ENCODE measurements around the gene POLR3GL. TPM values are rescaled to one million over a fixed set of nuclear protein-coding genes. Genes with fewer than 3 reads are reported as not detected.
"Not testable (repeated sequence)": the region's sequence is repeated elsewhere in the genome, so short reads cannot be mapped to it uniquely, and the experiment has no call there.

Gene POLR3GL, protein sequence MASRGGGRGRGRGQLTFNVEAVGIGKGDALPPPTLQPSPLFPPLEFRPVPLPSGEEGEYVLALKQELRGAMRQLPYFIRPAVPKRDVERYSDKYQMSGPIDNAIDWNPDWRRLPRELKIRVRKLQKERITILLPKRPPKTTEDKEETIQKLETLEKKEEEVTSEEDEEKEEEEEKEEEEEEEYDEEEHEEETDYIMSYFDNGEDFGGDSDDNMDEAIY
- 12.1 and 12.6 TPM in 2 replicates for total RNA-seq

- Mint-ChIP-seq H3K9me3 (no peaks in the 10 kb centered on the region), H3K27ac (peak within 1 kb of the TSS; percentile 93), H3K4me3 (peak within 1 kb of the TSS; percentile 98), H3K36me3 (ENCODE audit: low read depth) (peaks cover 11% of the 10 kb centered on the region), H3K4me1 (peaks cover 34% of the 10 kb centered on the region), H3K27me3 (no peaks in the 10 kb centered on the region)
- intact Hi-C loops (cut with micrococcal nuclease): loop anchor here (1.0 to 5.0 kb wide), 6 partner anchors 14 to 105 kb away; partner anchors contain the start of genes PIAS3, RBM8A and TXNIP
- peak; percentile 98 for DNase-seq
Measured at GRCh38 chr1:145964328-145965118, at the start of gene POLR3GL, which contains the start of gene ANKRD34A. TSS of gene POLR3GL (plus strand) at chr1:145964690. CDS start at chr1:145974866, 10,176 bp downstream. TSS of gene ANKRD34A (minus strand) at chr1:145964575. CDS start at chr1:145961759, 2,816 bp downstream.

- intact Hi-C loops (cut with micrococcal nuclease): no loop called here
- no peak for DNase-seq
- no peak overlapping the region for H3K27ac Mint-ChIP-seq
- peaks cover 33% of the 10 kb centered on the region for H3K36me3 Mint-ChIP-seq (ENCODE audit: low read depth)
- H3K4me1 Mint-ChIP-seq: peaks cover 38% of the 10 kb centered on the region
- no peaks in the 10 kb centered on the region for H3K27me3 Mint-ChIP-seq
- H3K9me3 Mint-ChIP-seq: no peaks in the 10 kb centered on the region
- H3K4me3 Mint-ChIP-seq: peak overlapping the region; percentile 94
Measured at GRCh38 chr1:145916745-145917144, 47.7 kb upstream of the POLR3GL start.

DNA sequence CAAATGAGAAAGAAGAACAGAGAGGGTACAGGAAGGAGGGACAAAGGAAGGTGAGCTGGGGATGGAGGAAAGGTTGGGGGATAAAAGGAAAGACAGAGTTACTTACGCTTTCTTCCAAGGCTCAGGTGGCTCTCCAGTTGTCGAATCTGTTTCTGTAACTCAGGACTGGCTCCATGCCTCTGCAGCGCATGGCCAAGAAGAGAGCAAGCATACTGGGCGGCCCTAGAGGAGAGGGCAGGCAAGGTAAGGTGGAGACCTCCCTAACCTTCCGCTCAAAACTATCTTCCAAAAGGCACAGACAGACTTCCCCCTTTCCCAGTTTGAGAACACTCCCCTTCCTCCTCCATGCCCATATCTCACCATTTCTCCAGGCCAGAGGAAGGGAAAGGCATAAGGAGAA is 46.9 kb upstream of the POLR3GL start:
- peak overlapping the region; percentile 94 for H3K27ac Mint-ChIP-seq
- H3K4me3 Mint-ChIP-seq: peak overlapping the region; percentile 94
- peaks cover 38% of the 10 kb centered on the region for H3K4me1 Mint-ChIP-seq
- no peak for DNase-seq
- H3K36me3 Mint-ChIP-seq (ENCODE audit: low read depth): peaks cover 29% of the 10 kb centered on the region
- H3K27me3 Mint-ChIP-seq: no peaks in the 10 kb centered on the region
- intact Hi-C loops (cut with micrococcal nuclease): no loop called here
- no peaks in the 10 kb centered on the region for H3K9me3 Mint-ChIP-seq

DNA sequence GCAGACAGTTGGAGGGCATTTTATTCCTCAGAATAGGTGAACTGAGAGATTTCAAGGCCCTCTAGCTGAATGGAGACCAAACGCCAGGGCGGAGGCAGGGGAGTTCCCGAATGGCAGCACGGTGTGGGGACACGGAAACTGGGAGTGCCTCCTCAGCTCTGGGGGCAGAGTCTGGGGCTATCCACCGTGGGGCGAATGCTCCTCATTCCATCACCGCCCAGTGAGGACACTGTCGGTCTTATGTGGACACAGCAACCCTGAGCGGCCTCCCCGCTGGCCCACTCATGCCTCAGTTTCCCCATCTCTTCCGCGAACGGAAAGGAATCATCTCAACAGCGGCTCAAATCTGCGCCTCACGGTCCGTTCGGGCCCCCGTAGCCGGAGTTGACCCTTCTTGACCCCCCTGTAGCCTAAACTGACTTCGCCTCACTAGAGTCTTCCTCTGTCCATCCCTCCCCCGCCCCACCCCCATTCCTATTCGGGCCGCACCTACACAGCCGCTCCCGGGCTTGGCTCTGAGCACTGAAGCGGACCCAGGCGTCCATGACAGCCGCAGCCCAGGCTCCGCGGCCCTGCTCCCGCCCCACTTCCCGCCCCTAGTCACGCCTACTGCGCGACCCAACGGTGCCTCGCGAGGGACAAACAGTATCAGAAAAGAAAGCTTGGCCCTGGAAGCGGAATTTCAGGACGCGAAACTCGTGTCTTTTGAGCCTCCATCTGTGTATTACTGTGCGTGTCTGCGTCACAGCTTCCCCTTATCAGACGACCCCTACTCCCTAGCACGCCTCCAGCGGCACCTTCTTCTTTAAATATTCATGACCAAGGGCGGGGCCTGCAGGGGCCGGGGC is 46.1 kb upstream of the POLR3GL start, which contains the start of gene PEX11B:
Gene PEX11B, minus strand, starts transcription at position 574 of the 848 bp plus-strand sequence. Its CDS starts 29 bp downstream, at position 545.
- Mint-ChIP-seq H3K4me1 (peaks cover 36% of the 10 kb centered on the region), H3K27ac (peak within 1 kb of the TSS; percentile 94), H3K9me3 (no peaks in the 10 kb centered on the region), H3K4me3 (peak within 1 kb of the TSS; percentile 94), H3K27me3 (no peaks in the 10 kb centered on the region), H3K36me3 (ENCODE audit: low read depth) (peaks cover 32% of the 10 kb centered on the region)
- DNase-seq: peak; percentile 97
- intact Hi-C loops (cut with micrococcal nuclease): loop anchor here (2.0 kb wide), 2 partner anchors 34 to 74 kb away; partner anchors contain the start of genes ANKRD35 and NUDT17

GRCh38 chr1:145918992-145919939 is 45.2 kb upstream of the POLR3GL start:
- DNase-seq: peak; percentile 74
- Mint-ChIP-seq H3K36me3 (ENCODE audit: low read depth) (peaks cover 32% of the 10 kb centered on the region), H3K4me1 (peaks cover 34% of the 10 kb centered on the region)

GRCh38 chr1:145920297-145920696 is 44.2 kb upstream of the POLR3GL start:
- intact Hi-C loops (cut with micrococcal nuclease); DNase-seq; H3K27me3 Mint-ChIP-seq; H3K9me3 Mint-ChIP-seq: not testable (repeated sequence)
- peak overlapping the region; percentile 51 for H3K27ac Mint-ChIP-seq
- H3K4me3 Mint-ChIP-seq: peak overlapping the region; percentile 94
- peaks cover 27% of the 10 kb centered on the region for H3K36me3 Mint-ChIP-seq (ENCODE audit: low read depth)
- peaks cover 31% of the 10 kb centered on the region for H3K4me1 Mint-ChIP-seq

More at GRCh38 chr1:145918992-145919939, 45.2 kb upstream of the POLR3GL start:
- Mint-ChIP-seq H3K27me3 (no peaks in the 10 kb centered on the region), H3K27ac (peak overlapping the region; percentile 94), H3K4me3 (peak overlapping the region; percentile 94), H3K9me3 (no peaks in the 10 kb centered on the region)
- intact Hi-C loops (cut with micrococcal nuclease): loop anchor here (1.0 to 2.0 kb wide), 4 partner anchors 8 to 74 kb away; partner anchors contain the start of genes ANKRD35, NUDT17, PIAS3 and RBM8A

DNA sequence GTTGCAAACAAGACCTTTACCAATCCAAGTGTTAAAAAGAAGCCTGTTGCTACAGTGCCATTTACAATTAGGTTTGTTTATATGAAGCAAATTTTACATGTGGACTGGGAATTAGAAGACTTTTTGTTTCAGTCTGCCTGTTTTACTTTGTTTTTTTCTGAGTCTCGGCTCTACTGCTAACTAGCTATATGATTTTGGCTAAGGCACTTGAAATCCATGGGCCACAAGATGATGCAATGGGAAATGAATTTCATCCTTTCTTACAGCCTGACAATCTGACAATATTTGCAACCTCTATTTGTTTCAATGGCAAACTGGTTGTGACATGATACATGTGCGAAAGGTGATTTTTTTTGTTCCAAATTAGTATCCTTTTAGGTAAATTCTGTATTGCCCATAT is 42.2 kb upstream of the POLR3GL start:
- intact Hi-C loops (cut with micrococcal nuclease): no loop called here
- Mint-ChIP-seq H3K36me3 (ENCODE audit: low read depth) (peaks cover 20% of the 10 kb centered on the region), H3K4me1 (peaks cover 35% of the 10 kb centered on the region), H3K4me3 (no peak overlapping the region), H3K27ac (no peak overlapping the region), H3K9me3 (no peaks in the 10 kb centered on the region), H3K27me3 (no peaks in the 10 kb centered on the region)
- no peak for DNase-seq

DNA sequence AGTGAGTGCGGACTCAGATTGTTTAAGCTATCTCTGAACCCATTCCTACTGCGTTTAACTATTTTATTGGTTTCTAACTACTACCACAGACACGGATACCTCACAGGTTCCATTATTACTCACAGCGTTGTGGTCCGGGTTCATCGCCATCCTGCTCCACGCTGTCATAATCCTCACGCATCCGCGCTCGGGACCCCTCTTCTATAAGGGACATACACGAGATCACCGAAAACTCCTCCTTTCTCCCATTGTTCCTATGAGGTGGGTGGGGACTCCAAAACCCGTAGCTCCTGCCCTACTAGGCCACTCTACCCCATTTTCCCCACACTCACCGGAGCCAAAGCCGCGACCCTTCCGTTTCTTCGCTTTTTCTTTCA is 37.8 kb upstream of the POLR3GL start:
- H3K27me3 Mint-ChIP-seq: no peaks in the 10 kb centered on the region
- DNase-seq: no peak

GRCh38 chr1:145927063-145927886 is 37.2 kb upstream of the POLR3GL start, which contains the start of gene RBM8A:
TSS of gene RBM8A (minus strand) at chr1:145927484. CDS start at chr1:145927426, 58 bp downstream.
- Mint-ChIP-seq H3K9me3 (no peaks in the 10 kb centered on the region), H3K4me1 (peaks cover 15% of the 10 kb centered on the region), H3K4me3 (no peak within 1 kb of the TSS), H3K27me3 (no peaks in the 10 kb centered on the region), H3K27ac (peak within 1 kb of the TSS; percentile 86), H3K36me3 (ENCODE audit: low read depth) (peaks cover 15% of the 10 kb centered on the region)
- DNase-seq: peak; percentile 98
- intact Hi-C loops (cut with micrococcal nuclease): loop anchor here (1.0 to 5.0 kb wide), 6 partner anchors 8 to 69 kb away; partner anchors contain the start of genes ANKRD34A, PIAS3, POLR3GL and TXNIP

More for the DNA sequence above, 37.8 kb upstream of the POLR3GL start:
- H3K9me3 Mint-ChIP-seq: no peaks in the 10 kb centered on the region
- intact Hi-C loops (cut with micrococcal nuclease): loop anchor here (1.0 to 5.0 kb wide), 6 partner anchors 7 to 70 kb away; partner anchors contain the start of genes ANKRD34A, PIAS3, POLR3GL and TXNIP
- peaks cover 15% of the 10 kb centered on the region for H3K36me3 Mint-ChIP-seq (ENCODE audit: low read depth)
- peaks cover 12% of the 10 kb centered on the region for H3K4me1 Mint-ChIP-seq
- H3K27ac Mint-ChIP-seq: no peak overlapping the region
- no peak overlapping the region for H3K4me3 Mint-ChIP-seq

DNA sequence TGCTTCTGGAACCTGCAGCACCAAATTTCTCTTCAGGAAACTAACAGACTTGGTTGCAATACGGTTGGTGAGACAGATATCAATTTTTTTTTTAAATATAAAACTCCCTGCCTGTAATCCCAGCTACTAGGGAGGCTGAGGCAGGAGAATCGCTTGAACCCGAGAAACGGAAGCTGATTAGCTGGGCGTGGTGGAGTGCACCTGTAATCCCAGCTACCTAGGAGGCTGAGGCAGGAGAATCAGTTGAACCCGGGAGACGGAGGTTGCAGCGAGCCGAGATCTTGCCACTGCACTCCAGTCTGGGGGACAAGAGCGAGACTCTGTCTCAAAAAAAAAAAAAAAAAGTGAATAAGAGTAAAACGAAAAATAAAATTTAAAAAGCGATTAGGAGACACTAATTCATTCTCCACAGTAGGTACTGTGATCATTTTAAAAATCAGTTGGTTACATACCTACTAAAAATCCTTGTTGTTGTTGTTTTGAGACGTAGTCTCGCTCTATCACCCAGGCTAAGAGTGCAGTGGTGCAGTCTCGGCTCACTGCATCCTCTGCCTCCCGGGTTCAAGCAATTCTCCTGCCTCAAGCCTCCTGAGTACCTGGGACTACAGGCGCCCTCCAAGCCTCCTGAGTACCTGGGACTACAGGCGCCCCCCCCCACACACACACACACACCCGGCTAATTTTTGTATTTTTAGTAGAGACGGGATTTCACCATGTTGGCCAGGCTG is 36.4 kb upstream of the POLR3GL start:
- intact Hi-C loops (cut with micrococcal nuclease): loop anchor here (1.0 to 5.0 kb wide), 6 partner anchors 9 to 69 kb away; partner anchors contain the start of genes ANKRD34A, PIAS3, POLR3GL and TXNIP
- H3K4me3 Mint-ChIP-seq: no peak overlapping the region
- no peaks in the 10 kb centered on the region for H3K27me3 Mint-ChIP-seq
- H3K4me1 Mint-ChIP-seq: peaks cover 23% of the 10 kb centered on the region
- H3K36me3 Mint-ChIP-seq (ENCODE audit: low read depth): peaks cover 9% of the 10 kb centered on the region
- no peaks in the 10 kb centered on the region for H3K9me3 Mint-ChIP-seq
- peak overlapping the region; percentile 86 for H3K27ac Mint-ChIP-seq
- DNase-seq: peak; percentile 67

DNA sequence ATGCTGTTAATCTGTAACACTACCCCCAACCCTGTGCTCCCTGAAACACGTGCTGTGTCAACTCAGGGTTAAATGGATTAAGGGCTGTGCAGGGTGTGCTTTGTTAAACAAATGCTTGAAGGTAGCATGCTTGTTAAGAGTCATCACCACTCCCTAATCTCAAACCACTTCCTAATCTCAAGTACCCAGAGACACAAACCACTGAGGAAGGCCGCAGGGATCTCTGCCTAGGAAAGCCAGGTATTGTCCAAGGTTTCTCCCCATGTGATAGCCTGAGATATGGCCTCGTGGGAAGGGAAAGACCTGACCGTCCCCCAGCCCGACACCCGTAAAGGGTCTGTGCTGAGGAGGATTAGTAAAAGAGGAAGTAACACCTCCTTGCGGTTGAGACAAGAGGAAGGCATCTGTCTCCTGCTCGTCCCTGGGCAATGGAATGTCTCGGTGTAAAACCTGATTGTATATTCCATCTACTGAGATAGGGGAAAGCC is 31.9 kb upstream of the POLR3GL start:
- intact Hi-C loops (cut with micrococcal nuclease); H3K27me3 Mint-ChIP-seq; H3K9me3 Mint-ChIP-seq: not testable (repeated sequence)
- peaks cover 27% of the 10 kb centered on the region for H3K36me3 Mint-ChIP-seq (ENCODE audit: low read depth)
- H3K4me1 Mint-ChIP-seq: peaks cover 22% of the 10 kb centered on the region
- H3K27ac Mint-ChIP-seq: peak overlapping the region; percentile 88
- DNase-seq: peak; percentile 71
- H3K4me3 Mint-ChIP-seq: peak overlapping the region; percentile 66

Data from activated CD4-positive, alpha-beta T cell treated with anti-CD3 and anti-CD28 coated beads, Interleukin-2, amount 10 ng/mL, durations not matched to agents 24 days and 14 days (primary cell).